Psoas muscle (tissue), 8 donors: ENCODE measurements around the gene METRN. TPM values are rescaled to one million over a fixed set of nuclear protein-coding genes. Genes with fewer than 3 reads are reported as not detected.

Source experiments
- ATAC-seq, 4 donors: fragments of 200-7000 bp; cut with Tn5 transposase; one replicate each; pipeline ENCODE4 v1.9.1; 2020; ENCODE audit warnings: moderate library complexity in 3 of 4, mild to moderate bottlenecking in 2 of 4
- DNase-seq, 2 donors: peaks; one replicate each; pipeline ENCODE4 v3.0.0-alpha.2; 2020
- H3K27ac ChIP-seq: fragments of 200-600 bp; one replicate; pipeline ENCODE4 v1.8.0; 2022
- H3K27me3 ChIP-seq, 3 donors: fragments of 200-600 bp in 1 of 3; one replicate each; pipeline versions ENCODE4 v1.6.1 to v1.8.0; 2013 to 2022; ENCODE audit warnings: low read length in 2 of 3, mild to moderate bottlenecking in 2 of 3, moderate library complexity in 1 of 3; ENCODE audit not compliant: insufficient read depth in 3 of 3
- H3K36me3 ChIP-seq, 2 donors: fragments of 200-600 bp in 1 of 2; one replicate each; pipeline versions ENCODE4 v1.6.1 to v1.8.0; 2013 to 2022; ENCODE audit warnings: low read depth in 1 of 2, mild to moderate bottlenecking in 1 of 2, moderate library complexity in 1 of 2; ENCODE audit not compliant: insufficient read depth in 1 of 2
- H3K4me1 ChIP-seq: fragments of 200-600 bp; one replicate; pipeline ENCODE4 v1.8.0; 2022
- H3K4me3 ChIP-seq: fragments of 200-600 bp; one replicate; pipeline ENCODE4 v1.8.0; 2022; ENCODE audit warnings: mild to moderate bottlenecking
- H3K9me3 ChIP-seq: fragments of 200-600 bp; one replicate; pipeline ENCODE4 v1.8.0; 2022
- CTCF ChIP-seq: fragments of 200-600 bp; IDR thresholded peaks from one replicate; pipeline ENCODE4 v1.8.0; 2022; ENCODE audit warnings: antibody characterized with exemption
- WGBS, 3 donors: extraction: QIAGEN DNeasy Blood & Tissue Kit; methylation state at CpG; one replicate each; pipeline versions ENCODE4 v1.1.6 to v1.1.7; 2013; 5-methylcytosine and 5-hydroxymethylcytosine counted together
- intact Hi-C, 2 donors: fragments of 100-400 bp; cut with DNase I; formaldehyde crosslinking; loops; one replicate each; pipeline versions ENCODE4 v1.11.0 to v1.14.2; 2022
- polyA plus RNA-seq, 3 donors: library from polyadenylated mRNA; stranded (reverse); fragments of 200-250 nt; gene quantifications; one replicate each; pipeline ENCODE4 v1.2.3, GENCODE V29; 2013
- total RNA-seq, 4 donors: library from RNA; stranded (reverse); fragmentation: NEBNext Ultra II Directional in 2 of 4; extraction: Animal tissue kit (Norgen Biotek cat#: 25700) in 2 of 4; gene quantifications; one replicate each; pipeline versions ENCODE4 v1.2.1 to v1.2.4, GENCODE V29; 2021 to 2023
- donor health status: healthy with polysubstance abuse.
- donor health status: DM: no; HTN: no; CAD: no; lungs with moderate emphysema.
- donor health status: Bipolar disorder and iron deficiency.
- donor health status: healthy.
- donor health status: DM: yes; HTN: yes; CAD: no.
- donor health status: DM: no; HTN: no; CAD: no.
- donor health status: DM: no; HTN: no; CAD: no.
- donor health status: DM: yes; HTN: yes; CAD: no.

Gene METRN
- total and polyA plus RNA-seq, 7 donors: 17.9 to 28.0 (median 22.8) TPM

GRCh38 chr16:680625-680945 is 34.3 kb upstream of the METRN start:
- no peak for TF ChIP-seq CTCF
- peaks cover 40% of the 10 kb centered on the region for H3K4me1 ChIP-seq
- peaks cover 5 to 20% of the 10 kb centered on the region in 2 donors for H3K36me3 ChIP-seq
- H3K9me3 ChIP-seq: no peaks in the 10 kb centered on the region
- DNase-seq: no peak
- H3K27ac ChIP-seq: peak overlapping the region; percentile 97
- 0 to 1% (median 0%) methylated on average over 32 to 38 of the region's 38 CpGs for whole genome bisulfite sequencing, 3 donors
- peak overlapping the region; percentile 85 for H3K4me3 ChIP-seq
- H3K27me3 ChIP-seq: no peaks in the 10 kb centered on the region
- intact Hi-C loops: no loop called here
- no peak for ATAC-seq

GRCh38 chr16:680967-681745 is 33.8 kb upstream of the METRN start:
- WGBS, 3 donors: 33 to 39% (median 36%) methylated on average over 44 of the region's 44 CpGs
- Histone ChIP-seq H3K9me3 (no peaks in the 10 kb centered on the region), H3K36me3 (peaks cover 5 to 25% of the 10 kb centered on the region in 2 donors), H3K27me3 (no peaks in the 10 kb centered on the region), H3K4me3 (peak overlapping the region; percentile 85), H3K27ac (peak overlapping the region; percentile 97), H3K4me1 (peaks cover 40% of the 10 kb centered on the region)
- intact Hi-C loops: no loop called here
- no peak for TF ChIP-seq CTCF
- ATAC-seq (peak in 1 of 4 donors; percentile 0), DNase-seq (peak; percentile 68 to 89)

- DNase-seq (no peak), ATAC-seq (no peak)
- no peaks in the 10 kb centered on the region for H3K9me3 ChIP-seq
- H3K4me1 ChIP-seq: peaks cover 40% of the 10 kb centered on the region
- TF ChIP-seq CTCF: no peak
- no peaks in the 10 kb centered on the region for H3K27me3 ChIP-seq
- intact Hi-C loops: no loop called here
- 61 to 72% (median 65%) methylated on average over 28 of the region's 28 CpGs for WGBS, 3 donors
- H3K4me3 ChIP-seq: peak overlapping the region; percentile 85
- peak overlapping the region; percentile 97 for H3K27ac ChIP-seq
- peaks cover 5 to 33% of the 10 kb centered on the region in 2 donors for H3K36me3 ChIP-seq
These were observed 33.0 kb upstream of the METRN start for GRCh38 chr16:681746-682427.

- no peaks in the 10 kb centered on the region for H3K9me3 ChIP-seq
- no peak overlapping the region for H3K27ac ChIP-seq
- no peaks in the 10 kb centered on the region for H3K27me3 ChIP-seq
- ATAC-seq (no peak), DNase-seq (no peak)
- H3K36me3 ChIP-seq: peaks cover 5 to 34% of the 10 kb centered on the region in 2 donors
- no peak for TF ChIP-seq CTCF
- intact Hi-C loops: no loop called here
- peak overlapping the region; percentile 79 for H3K4me3 ChIP-seq
- peaks cover 40% of the 10 kb centered on the region for H3K4me1 ChIP-seq
- 68 to 76% (median 70%) methylated on average over 36 of the region's 36 CpGs for WGBS, 3 donors
These were observed 32.2 kb upstream of the METRN start for GRCh38 chr16:682493-683395.
